ENCODE measurements around the gene RASA3. TPM values are rescaled to one million over a fixed set of nuclear protein-coding genes. Genes with fewer than 3 reads are reported as not detected.

RASA3 gene
- total RNA-seq, 2 experiments from 2014 or later = 3.6 to 17.9 TPM

DNA sequence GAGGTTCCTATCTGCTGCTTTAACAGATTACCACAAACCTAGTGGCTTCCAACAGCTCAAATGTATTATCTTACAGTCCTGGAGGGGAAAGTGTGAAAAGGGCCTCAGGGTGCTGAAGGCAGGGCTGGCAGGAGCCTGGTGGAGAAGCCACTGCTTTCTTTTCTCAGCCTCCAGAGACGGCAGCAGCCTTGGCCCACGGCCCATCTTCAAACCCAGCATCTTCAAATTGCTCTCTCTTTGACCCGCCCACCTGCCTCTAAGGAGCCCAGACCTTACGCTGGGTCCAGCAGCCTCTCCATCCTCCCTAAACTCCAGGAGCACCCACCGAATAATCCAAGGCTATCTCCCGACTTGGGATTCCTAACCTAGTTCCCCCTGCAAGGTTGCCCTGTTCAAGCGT, 194.2 kb downstream of the RASA3 start:
- Histone ChIP-seq H3K4me3 (ENCODE audit: low read depth, low read length, poor library complexity, severe bottlenecking) (no peak overlapping the region), H3K4me1 (ENCODE audit: insufficient read depth, low read length, poor library complexity, severe bottlenecking) (no peaks in the 10 kb centered on the region), H3K79me2 (ENCODE audit: insufficient read depth, low read depth, low read length) (no peaks in the 10 kb centered on the region), H3K27ac (ENCODE audit: low read depth, low read length, poor library complexity, severe bottlenecking) (no peak overlapping the region), H3K9me2 (ENCODE audit: insufficient read depth, low read length) (no peaks in the 10 kb centered on the region), H3K9me3 (ENCODE audit: low read length) (no peaks in the 10 kb centered on the region), H3K36me3 (ENCODE audit: insufficient read depth, low read length) (no peaks in the 10 kb centered on the region), H2AFZ (ENCODE audit: low read length) (no peak overlapping the region), H3K4me2 (ENCODE audit: low read length) (no peak overlapping the region), H4K20me1 (ENCODE audit: insufficient read depth, low read length) (no peaks in the 10 kb centered on the region)
- no TSS peak for BruUV-seq (replicated peaks)
- DNase-seq (ENCODE audit: low spot score) = no peak
- intact Hi-C loops (cut with micrococcal nuclease; ENCODE audit: unreplicated experiment) = no loop called here
- ChIA-PET CTCF (ENCODE audit: unreplicated experiment) (no interaction called here), POLR2A (no interaction called here)
- TF ChIP-seq, protein P1, sequence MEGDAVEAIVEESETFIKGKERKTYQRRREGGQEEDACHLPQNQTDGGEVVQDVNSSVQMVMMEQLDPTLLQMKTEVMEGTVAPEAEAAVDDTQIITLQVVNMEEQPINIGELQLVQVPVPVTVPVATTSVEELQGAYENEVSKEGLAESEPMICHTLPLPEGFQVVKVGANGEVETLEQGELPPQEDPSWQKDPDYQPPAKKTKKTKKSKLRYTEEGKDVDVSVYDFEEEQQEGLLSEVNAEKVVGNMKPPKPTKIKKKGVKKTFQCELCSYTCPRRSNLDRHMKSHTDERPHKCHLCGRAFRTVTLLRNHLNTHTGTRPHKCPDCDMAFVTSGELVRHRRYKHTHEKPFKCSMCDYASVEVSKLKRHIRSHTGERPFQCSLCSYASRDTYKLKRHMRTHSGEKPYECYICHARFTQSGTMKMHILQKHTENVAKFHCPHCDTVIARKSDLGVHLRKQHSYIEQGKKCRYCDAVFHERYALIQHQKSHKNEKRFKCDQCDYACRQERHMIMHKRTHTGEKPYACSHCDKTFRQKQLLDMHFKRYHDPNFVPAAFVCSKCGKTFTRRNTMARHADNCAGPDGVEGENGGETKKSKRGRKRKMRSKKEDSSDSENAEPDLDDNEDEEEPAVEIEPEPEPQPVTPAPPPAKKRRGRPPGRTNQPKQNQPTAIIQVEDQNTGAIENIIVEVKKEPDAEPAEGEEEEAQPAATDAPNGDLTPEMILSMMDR (conservative IDR thresholded peaks at IDR 0.05; ENCODE audit: low read length) = no peak
- TF ChIP-seq EZH2phosphoT487 (IDR thresholded peaks at IDR 0.05; ENCODE audit: borderline replicate concordance, low read depth, low read length) = no peak

DNA sequence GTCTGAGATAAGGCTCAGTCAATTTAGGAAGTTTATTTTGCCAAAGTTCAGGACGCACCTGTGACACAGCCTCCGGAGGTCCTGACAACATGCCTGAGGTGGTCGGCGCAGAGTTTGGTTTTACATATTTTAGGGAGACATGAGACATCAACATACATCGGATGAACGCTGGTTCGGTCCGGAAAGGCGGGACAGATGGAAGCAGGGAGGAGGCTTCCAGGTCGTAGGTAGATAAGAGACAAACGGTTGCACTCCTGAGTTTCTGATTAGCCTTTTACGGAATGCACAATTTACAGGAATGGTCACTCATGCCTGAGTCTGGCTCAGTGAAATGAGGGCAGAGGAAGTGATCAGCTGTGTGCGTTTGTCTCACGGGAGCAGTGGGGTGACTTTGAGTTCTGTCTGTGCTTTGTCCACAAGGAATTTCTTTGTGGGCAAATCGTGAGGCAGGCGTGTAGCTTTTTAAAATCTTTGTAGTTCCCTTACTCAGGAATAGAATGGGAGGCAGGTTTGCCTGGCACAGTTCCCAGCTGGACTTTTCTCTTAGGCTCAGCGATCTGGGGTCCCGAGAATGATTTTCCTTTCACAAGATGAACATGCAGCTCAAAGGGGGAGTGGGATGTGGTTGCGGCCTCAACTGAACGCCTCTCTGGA, 194.8 kb downstream of the RASA3 start:
- CTCF ChIA-PET (ENCODE audit: unreplicated experiment) = no interaction called here
- no peak overlapping the region for H3K4me2 ChIP-seq (ENCODE audit: low read length)
- no peak for DNase-seq (ENCODE audit: low spot score)
- no peaks in the 10 kb centered on the region for H3K9me3 ChIP-seq (ENCODE audit: low read length)
- no peaks in the 10 kb centered on the region for H3K36me3 ChIP-seq (ENCODE audit: insufficient read depth, low read length)
- TF ChIP-seq, protein P1 (conservative IDR thresholded peaks at IDR 0.05; ENCODE audit: low read length) = no peak
- no peak for TF ChIP-seq EZH2phosphoT487 (IDR thresholded peaks at IDR 0.05; ENCODE audit: borderline replicate concordance, low read depth, low read length)
- H4K20me1 ChIP-seq (ENCODE audit: insufficient read depth, low read length) = no peaks in the 10 kb centered on the region
- intact Hi-C loops (cut with micrococcal nuclease; ENCODE audit: unreplicated experiment) = no loop called here
- POLR2A ChIA-PET = no interaction called here
- H3K79me2 ChIP-seq (ENCODE audit: insufficient read depth, low read depth, low read length) = no peaks in the 10 kb centered on the region
- no peak overlapping the region for H3K27ac ChIP-seq (ENCODE audit: low read depth, low read length, poor library complexity, severe bottlenecking)
- no peak overlapping the region for H3K4me3 ChIP-seq (ENCODE audit: low read depth, low read length, poor library complexity, severe bottlenecking)
- H3K4me1 ChIP-seq (ENCODE audit: insufficient read depth, low read length, poor library complexity, severe bottlenecking) = no peaks in the 10 kb centered on the region
- no peak overlapping the region for H2AFZ ChIP-seq (ENCODE audit: low read length)
- no peaks in the 10 kb centered on the region for H3K9me2 ChIP-seq (ENCODE audit: insufficient read depth, low read length)
- BruUV-seq (replicated peaks) = no TSS peak

DNA sequence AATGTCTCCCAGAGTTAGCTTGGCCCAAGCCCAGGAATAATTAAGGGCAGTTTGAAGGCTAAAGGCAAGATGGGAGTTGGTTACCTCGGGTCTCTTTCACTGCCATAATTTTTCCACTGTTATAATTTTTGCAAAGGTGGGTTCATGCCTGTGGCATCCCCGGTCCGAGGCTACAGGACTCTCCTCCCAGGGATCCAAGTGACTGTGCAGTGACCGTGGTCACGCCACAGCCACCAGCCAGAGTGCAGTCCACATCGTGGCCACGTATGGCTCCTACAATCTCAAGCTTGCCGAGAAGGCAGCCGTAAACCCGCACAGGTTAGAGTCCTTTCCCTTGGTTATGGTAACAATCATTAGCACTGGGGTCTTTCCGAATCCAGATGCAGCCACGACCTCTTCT, 195.3 kb downstream of the RASA3 start:
- no TSS peak for BruUV-seq (replicated peaks)
- DNase-seq (ENCODE audit: low spot score) = no peak
- no peak for TF ChIP-seq EZH2phosphoT487 (IDR thresholded peaks at IDR 0.05; ENCODE audit: borderline replicate concordance, low read depth, low read length)
- TF ChIP-seq, protein P1 (conservative IDR thresholded peaks at IDR 0.05; ENCODE audit: low read length) = no peak
- Histone ChIP-seq H3K4me2 (ENCODE audit: low read length) (no peak overlapping the region), H3K4me3 (ENCODE audit: low read depth, low read length, poor library complexity, severe bottlenecking) (no peak overlapping the region), H3K79me2 (ENCODE audit: insufficient read depth, low read depth, low read length) (no peaks in the 10 kb centered on the region), H3K9me3 (ENCODE audit: low read length) (no peaks in the 10 kb centered on the region), H4K20me1 (ENCODE audit: insufficient read depth, low read length) (no peaks in the 10 kb centered on the region), H2AFZ (ENCODE audit: low read length) (no peak overlapping the region), H3K9me2 (ENCODE audit: insufficient read depth, low read length) (no peaks in the 10 kb centered on the region), H3K27ac (ENCODE audit: low read depth, low read length, poor library complexity, severe bottlenecking) (no peak overlapping the region), H3K4me1 (ENCODE audit: insufficient read depth, low read length, poor library complexity, severe bottlenecking) (no peaks in the 10 kb centered on the region), H3K36me3 (ENCODE audit: insufficient read depth, low read length) (no peaks in the 10 kb centered on the region)
- CTCF ChIA-PET (ENCODE audit: unreplicated experiment) = no interaction called here
- POLR2A ChIA-PET = interaction anchor here (0.7 kb wide), 1 partner anchor 179 kb away, joined by 3 read pairs; no protein-coding TSS in a partner anchor
- intact Hi-C loops (cut with micrococcal nuclease; ENCODE audit: unreplicated experiment) = no loop called here
